SU-DHL-6 (cell line): ENCODE data around the gene FRMPD4.

Source experiments
- EZH2phosphoT487 ChIP-seq: fragments of 200-600 bp; sonication (generic), shearing (Covaris generic); conservative IDR thresholded peaks from 2 replicates; pipeline ENCODE4 v1.6.1; 2018; ENCODE audit warnings: mild to moderate bottlenecking, antibody characterized with exemption, low read length, moderate library complexity, mixed read lengths
- TF ChIP-seq, protein P1 (sequence below): fragments of 200-600 bp; sonication (generic); IDR thresholded peaks from one replicate; pipeline ENCODE4 v1.5.1; 2017; ENCODE audit warnings: antibody characterized with exemption, mild to moderate bottlenecking, low read length, moderate library complexity; ENCODE audit not compliant: insufficient read depth, poor library complexity, severe bottlenecking

DNA sequence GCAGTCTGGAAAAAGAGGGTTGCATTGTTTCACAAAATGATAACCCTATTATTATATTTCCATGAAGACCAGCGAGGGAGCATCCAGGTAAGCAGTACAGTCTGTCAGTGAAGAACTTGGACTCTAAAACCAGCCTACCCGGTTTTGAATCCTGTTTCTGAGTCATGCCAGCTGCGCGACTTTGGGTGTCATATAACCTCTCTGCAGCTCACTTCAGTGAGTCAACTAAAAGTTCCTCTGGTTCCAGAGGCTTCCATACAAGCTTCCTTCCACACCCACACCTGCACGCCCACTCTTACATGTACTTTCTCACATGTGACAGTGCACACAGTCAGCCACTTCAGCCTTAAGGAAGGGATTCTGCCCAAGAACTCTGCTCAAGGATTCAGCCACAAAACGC lies 603.1 kb downstream of the FRMPD4 start:
- TF ChIP-seq, protein P1, sequence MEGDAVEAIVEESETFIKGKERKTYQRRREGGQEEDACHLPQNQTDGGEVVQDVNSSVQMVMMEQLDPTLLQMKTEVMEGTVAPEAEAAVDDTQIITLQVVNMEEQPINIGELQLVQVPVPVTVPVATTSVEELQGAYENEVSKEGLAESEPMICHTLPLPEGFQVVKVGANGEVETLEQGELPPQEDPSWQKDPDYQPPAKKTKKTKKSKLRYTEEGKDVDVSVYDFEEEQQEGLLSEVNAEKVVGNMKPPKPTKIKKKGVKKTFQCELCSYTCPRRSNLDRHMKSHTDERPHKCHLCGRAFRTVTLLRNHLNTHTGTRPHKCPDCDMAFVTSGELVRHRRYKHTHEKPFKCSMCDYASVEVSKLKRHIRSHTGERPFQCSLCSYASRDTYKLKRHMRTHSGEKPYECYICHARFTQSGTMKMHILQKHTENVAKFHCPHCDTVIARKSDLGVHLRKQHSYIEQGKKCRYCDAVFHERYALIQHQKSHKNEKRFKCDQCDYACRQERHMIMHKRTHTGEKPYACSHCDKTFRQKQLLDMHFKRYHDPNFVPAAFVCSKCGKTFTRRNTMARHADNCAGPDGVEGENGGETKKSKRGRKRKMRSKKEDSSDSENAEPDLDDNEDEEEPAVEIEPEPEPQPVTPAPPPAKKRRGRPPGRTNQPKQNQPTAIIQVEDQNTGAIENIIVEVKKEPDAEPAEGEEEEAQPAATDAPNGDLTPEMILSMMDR: no peak
- no peak for TF ChIP-seq EZH2phosphoT487
